Liver (tissue), 9 donors: Measurements from ENCODE around the gene NKX2-3. TPM values are rescaled to one million over a fixed set of nuclear protein-coding genes. Genes with fewer than 3 reads are reported as not detected.

Source experiments
- DNase-seq: peaks from one replicate; pipeline ENCODE4 v3.0.0-alpha.2; 2017; ENCODE audit warnings: low spot score
- H3K27ac ChIP-seq, 2 donors: one replicate each; pipeline ENCODE4 v1.7.0; 2013; ENCODE audit warnings: inconsistent platforms in 2 of 2, low read length in 2 of 2, control low read depth in 1 of 2, low read depth in 1 of 2, mild to moderate bottlenecking in 1 of 2
- H3K27me3 ChIP-seq, 4 donors: one replicate each; pipeline versions ENCODE4 v1.6.1 to v1.7.0; 2013; ENCODE audit warnings: low read length in 3 of 4, inconsistent platforms in 1 of 4, mild to moderate bottlenecking in 1 of 4, moderate library complexity in 1 of 4; ENCODE audit not compliant: control insufficient read depth in 4 of 4, insufficient read depth in 4 of 4
- H3K36me3 ChIP-seq, 4 donors: one replicate each; pipeline versions ENCODE4 v1.6.1 to v1.7.0; 2013; ENCODE audit warnings: low read length in 3 of 4, mild to moderate bottlenecking in 3 of 4, low read depth in 1 of 4, moderate library complexity in 1 of 4; ENCODE audit not compliant: control insufficient read depth in 4 of 4, insufficient read depth in 3 of 4
- H3K4me1 ChIP-seq, 4 donors: one replicate each; pipeline versions ENCODE4 v1.6.1 to v1.7.0; 2013; ENCODE audit warnings: low read length in 3 of 4, mild to moderate bottlenecking in 3 of 4, moderate library complexity in 1 of 4; ENCODE audit not compliant: control insufficient read depth in 4 of 4, insufficient read depth in 4 of 4
- H3K4me3 ChIP-seq, 3 donors: one replicate each; pipeline versions ENCODE4 v1.6.1 to v1.7.0; 2013; ENCODE audit warnings: low read length in 3 of 3, control low read depth in 1 of 3, low read depth in 1 of 3, mild to moderate bottlenecking in 1 of 3
- H3K9ac ChIP-seq, 2 donors: one replicate each; pipeline ENCODE4 v1.7.0; 2013; ENCODE audit warnings: low read length in 2 of 2, mild to moderate bottlenecking in 2 of 2, moderate library complexity in 2 of 2, control low read depth in 1 of 2, low read depth in 1 of 2
- H3K9me3 ChIP-seq, 4 donors: one replicate each; pipeline versions ENCODE4 v1.6.1 to v1.7.0; 2013; ENCODE audit warnings: low read length in 3 of 4; ENCODE audit not compliant: control insufficient read depth in 4 of 4
- CTCF ChIP-seq: fragments of 150-350 bp; IDR thresholded peaks from 2 replicates; pipeline ENCODE4 v1.5.1; 2017; ENCODE audit warnings: improper control_type of control experiment, low read depth, low read length; ENCODE audit not compliant: missing input control
- EGR1 ChIP-seq, 2 donors: IDR thresholded peaks; 2 replicates each; pipeline ENCODE4 v1.6.1; 2016 to 2018; ENCODE audit warnings: antibody characterized with exemption in 2 of 2, low read depth in 2 of 2
- FOXA1 ChIP-seq: IDR thresholded peaks from 2 replicates; pipeline ENCODE4 v1.6.1; 2016; ENCODE audit warnings: antibody characterized with exemption
- FOXA2 ChIP-seq: IDR thresholded peaks from 2 replicates; pipeline ENCODE4 v1.6.1; 2016; ENCODE audit warnings: antibody characterized with exemption
- GABPA ChIP-seq, 2 donors: IDR thresholded peaks in 1 of 2; conservative IDR thresholded peaks in 1 of 2; 2 replicates each; pipeline ENCODE4 v1.6.1; 2016; ENCODE audit warnings: antibody characterized with exemption in 2 of 2, mild to moderate bottlenecking in 1 of 2, moderate library complexity in 1 of 2
- HNF4A ChIP-seq, 2 donors: conservative IDR thresholded peaks; 2 replicates each; pipeline ENCODE4 v1.6.1; 2016; ENCODE audit warnings: antibody characterized with exemption in 2 of 2, mild to moderate bottlenecking in 2 of 2
- HNF4G ChIP-seq: IDR thresholded peaks from 2 replicates; pipeline ENCODE4 v1.6.1; 2016; ENCODE audit warnings: antibody characterized with exemption
- MAX ChIP-seq: IDR thresholded peaks from 2 replicates; pipeline ENCODE4 v1.6.1; 2016; ENCODE audit warnings: antibody characterized with exemption
- NR2F2 ChIP-seq: IDR thresholded peaks from 2 replicates; pipeline ENCODE4 v1.6.1; 2016; ENCODE audit warnings: antibody characterized with exemption
- REST ChIP-seq: IDR thresholded peaks from 2 replicates; pipeline ENCODE4 v1.6.1; 2016; ENCODE audit warnings: antibody characterized with exemption, mild to moderate bottlenecking
- RXRA ChIP-seq, 2 donors: IDR thresholded peaks; 2 replicates each; pipeline ENCODE4 v1.6.1; 2017 to 2018; ENCODE audit warnings: antibody characterized with exemption in 2 of 2, mild to moderate bottlenecking in 1 of 2
- SP1 ChIP-seq: IDR thresholded peaks from 2 replicates; pipeline ENCODE4 v1.6.1; 2018; ENCODE audit warnings: antibody characterized with exemption, mild to moderate bottlenecking
- TAF1 ChIP-seq: conservative IDR thresholded peaks from 2 replicates; pipeline ENCODE4 v1.6.1; 2016; ENCODE audit warnings: antibody characterized with exemption, mild to moderate bottlenecking
- YY1 ChIP-seq: IDR thresholded peaks from 2 replicates; pipeline ENCODE4 v1.6.1; 2016; ENCODE audit warnings: antibody characterized with exemption, mild to moderate bottlenecking
- WGBS: extraction: QIAGEN DNeasy Blood & Tissue Kit; methylation state at CpG from one replicate; pipeline ENCODE4 v1.1.7; 2013; 5-methylcytosine and 5-hydroxymethylcytosine counted together
- polyA plus RNA-seq, 2 donors: library from polyadenylated mRNA; stranded (reverse) in 1 of 2; unstranded in 1 of 2; fragments of 200-250 nt in 1 of 2; fragments of >200 nt in 1 of 2; fragmentation: Nextera tagmentation in 1 of 2; extraction: Ambion mirVana in 1 of 2; gene quantifications; one replicate each; pipeline versions ENCODE4 v1.2.1 to v1.2.3, GENCODE V29; 2013 to 2015
- total RNA-seq, 2 donors: library from RNA; depleted of rRNA; stranded (reverse); fragments of >200 nt; gene quantifications; one replicate each; pipeline ENCODE4 v1.2.3, GENCODE V29; 2014
- donor health status: healthy.
- donor health status: healthy.
- donor health status: healthy.
- donor health status: healthy.
- donor health status: healthy.

The NKX2-3 gene
- total and polyA plus RNA-seq, 4 donors, result 0.06 to 0.09 TPM; not detected in 2

GRCh38 chr10:99540306-99540656, 7.5 kb downstream of the NKX2-3 start:
- H3K36me3 ChIP-seq, result no peaks in the 10 kb centered on the region
- peaks cover 15 to 25% (median 22%) of the 10 kb centered on the region in 4 donors for H3K4me1 ChIP-seq
- no peak overlapping the region for H3K9ac ChIP-seq
- H3K9me3 ChIP-seq, result no peaks in the 10 kb centered on the region
- TF ChIP-seq HNF4G (no peak), FOXA1 (no peak), FOXA2 (no peak), GABPA (IDR thresholded peaks at IDR 0.05 in 1 of 2, conservative IDR thresholded peaks at IDR 0.05 in 1 of 2) (no peak), MAX (no peak), REST (no peak), NR2F2 (no peak), TAF1 (no peak), YY1 (no peak), RXRA (IDR thresholded peaks at IDR 0.05) (no peak), SP1 (no peak), HNF4A (conservative IDR thresholded peaks at IDR 0.05) (no peak)
- peak overlapping the region in 1 of 3 donors; percentile 27 for H3K4me3 ChIP-seq
- 6% methylated on average over 28 of the region's 28 CpGs for WGBS
- DNase-seq, result no peak
- peaks cover 0 to 31% (median 24%) of the 10 kb centered on the region in 4 donors for H3K27me3 ChIP-seq
- H3K27ac ChIP-seq, result no peak overlapping the region

- no peak for DNase-seq
- peaks cover 10 to 20% (median 19%) of the 10 kb centered on the region in 4 donors for H3K4me1 ChIP-seq
- WGBS, result 4% methylated on average over 49 of the region's 49 CpGs
- no peak overlapping the region for H3K27ac ChIP-seq
- H3K36me3 ChIP-seq, result no peaks in the 10 kb centered on the region
- H3K9ac ChIP-seq, result no peak overlapping the region
- TF ChIP-seq HNF4A (conservative IDR thresholded peaks at IDR 0.05), result peak in 1 of 2 donors; percentile 42
- TF ChIP-seq CTCF, result no peak
- TF ChIP-seq EGR1 (IDR thresholded peaks at IDR 0.05; ENCODE audit: low read depth in 2 of 2), result no peak
- H3K27me3 ChIP-seq, result peaks cover 2 to 31% (median 20%) of the 10 kb centered on the region in 4 donors
- H3K4me3 ChIP-seq, result peak overlapping the region in 1 of 3 donors; percentile 27
- H3K9me3 ChIP-seq, result no peaks in the 10 kb centered on the region
Observed at GRCh38 chr10:99540657-99541531, 8.2 kb downstream of the NKX2-3 start.
